Vagina (tissue), 2 donors: Measurements from ENCODE around the gene CCDC178. TPM values are rescaled to one million over a fixed set of nuclear protein-coding genes. Genes with fewer than 3 reads are reported as not detected.

Source experiments
- DNase-seq, 2 donors: peaks; one replicate each; pipeline ENCODE4 v3.0.0-alpha.2; 2017; ENCODE audit errors: extremely low spot score in 2 of 2
- H3K27ac ChIP-seq: fragments of 200-600 bp; sonication (generic); one replicate; pipeline ENCODE4 v1.5.1; 2019
- H3K27me3 ChIP-seq: fragments of 200-600 bp; sonication (generic); one replicate; pipeline ENCODE4 v1.5.1; 2019
- H3K36me3 ChIP-seq, 2 donors: fragments of 200-600 bp; sonication (generic); one replicate each; pipeline ENCODE4 v1.5.1; 2017 to 2019
- H3K4me1 ChIP-seq: fragments of 200-600 bp; sonication (generic); one replicate; pipeline ENCODE4 v1.5.1; 2019
- H3K4me3 ChIP-seq, 2 donors: fragments of 200-600 bp; sonication (generic); 1 replicate in 1 of 2; 2 replicates in 1 of 2; pipeline ENCODE4 v1.5.1; 2016 to 2019
- H3K9me3 ChIP-seq: fragments of 200-600 bp; sonication (generic); one replicate; pipeline ENCODE4 v1.5.1; 2019
- CTCF ChIP-seq, 3 experiments: fragments of 450-650 bp in 2 of 3; fragments of 200-600 bp in 1 of 3; sonication (generic) in 1 of 3; IDR thresholded peaks; one replicate each; pipeline ENCODE4 v1.5.1; 2017 to 2019; ENCODE audit warnings: antibody characterized with exemption in 3 of 3, mild to moderate bottlenecking in 2 of 3, moderate library complexity in 2 of 3
- POLR2A ChIP-seq, 2 donors: fragments of 450-650 bp; IDR thresholded peaks; one replicate each; pipeline ENCODE4 v1.6.1; 2017; ENCODE audit warnings: antibody characterized with exemption in 2 of 2, mild to moderate bottlenecking in 2 of 2, moderate library complexity in 2 of 2
- POLR2AphosphoS5 ChIP-seq, 2 donors: sonication (generic); formaldehyde crosslinking; IDR thresholded peaks; one replicate each; pipeline ENCODE4 v1.9.0; 2017; ENCODE audit warnings: antibody characterized with exemption in 2 of 2, mild to moderate bottlenecking in 2 of 2, low read depth in 1 of 2; ENCODE audit not compliant: insufficient read depth in 1 of 2
- intact Hi-C: fragments of 100-400 bp; cut with DNase I; formaldehyde crosslinking; loops from one replicate; pipeline ENCODE4 v1.15.1; 2023
- total RNA-seq: library from RNA; depleted of rRNA; stranded (reverse); fragments of >200 nt; gene quantifications from one replicate; pipeline ENCODE4 v1.2.3, GENCODE V29; 2016

Gene CCDC178
- total RNA-seq, 1 donor from 2014 or later, result 10.8 TPM

GRCh38 chr18:32937597-32937996 lies 502.9 kb downstream of the CCDC178 start:
- Histone ChIP-seq H3K4me3 (no peak overlapping the region), H3K9me3 (no peaks in the 10 kb centered on the region), H3K27me3 (no peaks in the 10 kb centered on the region), H3K4me1 (no peaks in the 10 kb centered on the region), H3K27ac (no peak overlapping the region), H3K36me3 (no peaks in the 10 kb centered on the region)
- DNase-seq, result no peak
- intact Hi-C loops, result no loop called here
- no peak for TF ChIP-seq POLR2A (IDR thresholded peaks at IDR 0.05)
- no peak for TF ChIP-seq CTCF (IDR thresholded peaks at IDR 0.05)
- no peak for TF ChIP-seq POLR2AphosphoS5 (IDR thresholded peaks at IDR 0.05; ENCODE audit: insufficient read depth in 1 of 2, low read depth in 1 of 2)

- Histone ChIP-seq H3K36me3 (no peaks in the 10 kb centered on the region), H3K4me3 (no peak overlapping the region), H3K9me3 (no peaks in the 10 kb centered on the region), H3K27ac (no peak overlapping the region), H3K27me3 (no peaks in the 10 kb centered on the region), H3K4me1 (no peaks in the 10 kb centered on the region)
- TF ChIP-seq POLR2A (IDR thresholded peaks at IDR 0.05), result no peak
- no peak for DNase-seq
- intact Hi-C loops, result no loop called here
Measured at GRCh38 chr18:32937066-32937465, 503.5 kb downstream of the CCDC178 start.

GRCh38 chr18:32934201-32934600 lies 506.3 kb downstream of the CCDC178 start:
- Histone ChIP-seq H3K4me3 (no peak overlapping the region), H3K27ac (no peak overlapping the region), H3K9me3 (no peaks in the 10 kb centered on the region), H3K4me1 (no peaks in the 10 kb centered on the region), H3K36me3 (no peaks in the 10 kb centered on the region), H3K27me3 (no peaks in the 10 kb centered on the region)
- DNase-seq, result no peak
- TF ChIP-seq POLR2AphosphoS5 (IDR thresholded peaks at IDR 0.05; ENCODE audit: insufficient read depth in 1 of 2, low read depth in 1 of 2) (no peak), CTCF (IDR thresholded peaks at IDR 0.05) (no peak), POLR2A (IDR thresholded peaks at IDR 0.05) (no peak)
- intact Hi-C loops, result no loop called here

- Histone ChIP-seq H3K4me1 (no peaks in the 10 kb centered on the region), H3K4me3 (no peak overlapping the region), H3K36me3 (no peaks in the 10 kb centered on the region), H3K9me3 (no peaks in the 10 kb centered on the region), H3K27ac (no peak overlapping the region), H3K27me3 (no peaks in the 10 kb centered on the region)
- no peak for DNase-seq
- intact Hi-C loops, result no loop called here
- TF ChIP-seq POLR2A (IDR thresholded peaks at IDR 0.05) (no peak), POLR2AphosphoS5 (IDR thresholded peaks at IDR 0.05; ENCODE audit: insufficient read depth in 1 of 2, low read depth in 1 of 2) (no peak), CTCF (IDR thresholded peaks at IDR 0.05) (no peak)
Measured at GRCh38 chr18:32930695-32931301, 509.7 kb downstream of the CCDC178 start.

GRCh38 chr18:32929213-32929612 lies 511.3 kb downstream of the CCDC178 start:
- H3K4me3 ChIP-seq, result no peak overlapping the region
- no peak for TF ChIP-seq CTCF (IDR thresholded peaks at IDR 0.05)
- no peak overlapping the region for H3K27ac ChIP-seq
- no peaks in the 10 kb centered on the region for H3K9me3 ChIP-seq
- intact Hi-C loops, result loop anchor here (10.0 kb wide), 1 partner anchor 674 kb away; no protein-coding TSS in a partner anchor
- no peaks in the 10 kb centered on the region for H3K27me3 ChIP-seq
- H3K4me1 ChIP-seq, result no peaks in the 10 kb centered on the region
- DNase-seq, result no peak
- no peaks in the 10 kb centered on the region for H3K36me3 ChIP-seq
